ENCODE data around the gene DUOXA1.
"Not testable (repeated sequence)": the region's sequence is repeated elsewhere in the genome, so short reads cannot be mapped to it uniquely, and the experiment has no call there.

DUOXA1 gene

GRCh38 chr15:45150997-45151396 is 21.3 kb upstream of the DUOXA1 start:
- no peak for DNase-seq (ENCODE audit: low read depth in 2 of 2)

- DNase-seq (ENCODE audit: low read depth in 2 of 2): no peak
These were observed 20.8 kb upstream of the DUOXA1 start for GRCh38 chr15:45150481-45150880.

GRCh38 chr15:45149060-45149459 is 19.4 kb upstream of the DUOXA1 start:
- DNase-seq (ENCODE audit: low read depth in 2 of 2): no peak

- no peak for DNase-seq (ENCODE audit: low read depth in 2 of 2)
These were observed 18.7 kb upstream of the DUOXA1 start for GRCh38 chr15:45148076-45149059.

- DNase-seq (ENCODE audit: low read depth in 2 of 2): no peak
These were observed 17.9 kb upstream of the DUOXA1 start for GRCh38 chr15:45147606-45148005.

- no peak for DNase-seq (ENCODE audit: low read depth in 2 of 2)
These were observed 16.7 kb upstream of the DUOXA1 start for GRCh38 chr15:45146405-45146804.

- DNase-seq (ENCODE audit: low read depth in 2 of 2): no peak
These were observed 15.1 kb upstream of the DUOXA1 start for GRCh38 chr15:45144775-45145174.

- DNase-seq (ENCODE audit: low read depth in 2 of 2): no peak
These were observed 14.3 kb upstream of the DUOXA1 start for GRCh38 chr15:45143946-45144345.

GRCh38 chr15:45143056-45143455 is 13.4 kb upstream of the DUOXA1 start:
- DNase-seq (ENCODE audit: low read depth in 2 of 2): no peak

- no peak for DNase-seq (ENCODE audit: low read depth in 2 of 2)
These were observed 11.7 kb upstream of the DUOXA1 start for GRCh38 chr15:45141386-45141785.

- no peak for DNase-seq (ENCODE audit: low read depth in 2 of 2)
These were observed 11.0 kb upstream of the DUOXA1 start for GRCh38 chr15:45140557-45141250.

- DNase-seq (ENCODE audit: low read depth in 2 of 2): no peak
These were observed 10.1 kb upstream of the DUOXA1 start for GRCh38 chr15:45139770-45140169.

- no peak for DNase-seq (ENCODE audit: low read depth in 2 of 2)
These were observed 9.4 kb upstream of the DUOXA1 start for GRCh38 chr15:45138814-45139765.

GRCh38 chr15:45137703-45138102 is 8.0 kb upstream of the DUOXA1 start:
- DNase-seq (ENCODE audit: low read depth in 2 of 2): no peak

GRCh38 chr15:45136378-45136764 is 6.7 kb upstream of the DUOXA1 start:
- DNase-seq (ENCODE audit: low read depth in 2 of 2): no peak

GRCh38 chr15:45135705-45136377 is 6.2 kb upstream of the DUOXA1 start:
- not testable (repeated sequence) for DNase-seq (ENCODE audit: low read depth in 2 of 2)

GRCh38 chr15:45134682-45135604 is 5.3 kb upstream of the DUOXA1 start:
- DNase-seq (ENCODE audit: low read depth in 2 of 2): no peak

- no peak for DNase-seq (ENCODE audit: low read depth in 2 of 2)
These were observed 4.4 kb upstream of the DUOXA1 start for GRCh38 chr15:45134046-45134445.

- no peak for DNase-seq (ENCODE audit: low read depth in 2 of 2)
These were observed 3.9 kb upstream of the DUOXA1 start for GRCh38 chr15:45133561-45133920.

Data from stimulated activated CD8-positive, alpha-beta memory T cell treated with anti-CD3 and anti-CD28 coated beads, Interleukin-15, amount 100 ng/mL, for 48 hours (primary cell).